T47D (cell line): ENCODE results near the gene PGGT1B.

Experiments
- DNase-seq, 2 experiments: peaks; one replicate each; pipeline versions ENCODE4 v3.0.0 to v3.0.0-alpha.2; 2011 to 2012; ENCODE audit warnings: low read depth in 1 of 2, low spot score in 1 of 2
- JUND ChIP-seq: IDR thresholded peaks from 2 replicates; pipeline ENCODE4 v1.6.1; 2012; ENCODE audit warnings: low read depth
- in situ Hi-C: cut with HindIII; loops from 2 replicates; pipeline ENCODE4 v1.10.0; 2016; ENCODE audit warnings: low sequenced_read_pairs, low pct_unique_long_range_greater_than_20kb

The PGGT1B gene

DNA sequence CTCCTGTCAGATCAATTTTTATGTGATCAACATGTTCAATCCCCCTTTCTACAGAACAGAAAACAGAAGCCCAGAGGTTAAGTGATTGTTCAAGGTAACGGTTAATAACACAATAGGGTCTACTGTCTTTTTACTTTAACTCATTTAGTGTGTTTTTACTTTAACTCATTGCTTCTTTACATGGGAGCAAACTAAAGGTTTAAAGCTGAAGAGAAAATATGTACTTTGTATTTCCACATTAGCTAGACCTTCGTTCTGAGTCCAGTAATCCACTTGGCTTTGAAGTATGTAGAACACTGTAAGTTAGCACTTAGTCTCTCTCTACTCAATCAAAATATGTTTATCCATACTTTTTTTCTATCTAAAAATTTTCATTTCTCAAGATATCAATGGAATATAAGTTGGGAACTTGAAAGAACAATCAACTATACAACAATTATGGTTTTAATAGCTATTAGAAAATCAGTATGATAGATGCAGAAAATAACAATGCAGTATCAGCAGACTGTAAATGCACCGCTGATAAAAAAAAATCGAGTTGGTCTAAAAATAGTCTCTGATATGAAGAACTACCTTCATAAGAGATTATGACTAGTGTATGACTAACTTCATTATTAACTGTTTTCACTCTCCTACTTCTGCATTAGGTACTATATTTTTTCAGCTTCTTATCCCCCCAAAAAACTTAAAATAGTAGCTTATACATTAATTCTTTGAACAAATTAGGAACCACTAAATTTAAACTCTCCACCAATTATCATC, 20.6 kb downstream of the PGGT1B start:
- no peak for DNase-seq
- no peak for TF ChIP-seq JUND
- in situ Hi-C loops: no loop called here

- no peak for DNase-seq
- TF ChIP-seq JUND: no peak
- in situ Hi-C loops: no loop called here
Observed at GRCh38 chr5:115237066-115237465, 25.6 kb downstream of the PGGT1B start.

- no peak for DNase-seq
- TF ChIP-seq JUND: no peak
- in situ Hi-C loops: no loop called here
Observed at GRCh38 chr5:115236599-115236998, 26.1 kb downstream of the PGGT1B start.

GRCh38 chr5:115231598-115231997, 31.1 kb downstream of the PGGT1B start:
- DNase-seq: no peak
- no peak for TF ChIP-seq JUND
- in situ Hi-C loops: no loop called here

- DNase-seq: no peak
- no peak for TF ChIP-seq JUND
- in situ Hi-C loops: no loop called here
Observed at GRCh38 chr5:115229606-115230005, 33.1 kb downstream of the PGGT1B start.

GRCh38 chr5:115227281-115227680, 35.4 kb downstream of the PGGT1B start:
- in situ Hi-C loops: no loop called here
- no peak for DNase-seq
- no peak for TF ChIP-seq JUND

- in situ Hi-C loops: no loop called here
- TF ChIP-seq JUND: no peak
- DNase-seq: no peak
Observed at GRCh38 chr5:115214541-115214940, 48.1 kb downstream of the PGGT1B start.

DNA sequence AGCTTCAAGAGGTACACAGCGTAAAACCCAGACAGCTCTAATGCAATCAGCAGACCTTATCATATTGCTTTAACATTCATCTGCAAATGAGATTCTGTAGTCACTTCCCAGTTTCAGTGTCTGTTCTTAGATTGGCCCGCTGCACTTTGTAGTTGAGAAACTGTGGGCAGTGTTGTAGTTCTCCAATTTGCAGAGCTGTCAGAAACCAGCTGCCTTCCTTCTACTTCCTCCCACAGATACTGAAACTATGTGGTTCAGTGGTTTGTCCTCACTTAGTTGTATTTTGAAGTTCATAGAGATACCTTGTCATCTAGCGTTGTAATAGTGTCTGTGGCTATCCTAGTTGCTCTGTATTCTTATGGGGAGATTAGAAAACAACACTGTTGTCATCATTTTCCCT, 53.4 kb downstream of the PGGT1B start:
- TF ChIP-seq JUND: no peak
- no peak for DNase-seq
- in situ Hi-C loops: no loop called here

DNA sequence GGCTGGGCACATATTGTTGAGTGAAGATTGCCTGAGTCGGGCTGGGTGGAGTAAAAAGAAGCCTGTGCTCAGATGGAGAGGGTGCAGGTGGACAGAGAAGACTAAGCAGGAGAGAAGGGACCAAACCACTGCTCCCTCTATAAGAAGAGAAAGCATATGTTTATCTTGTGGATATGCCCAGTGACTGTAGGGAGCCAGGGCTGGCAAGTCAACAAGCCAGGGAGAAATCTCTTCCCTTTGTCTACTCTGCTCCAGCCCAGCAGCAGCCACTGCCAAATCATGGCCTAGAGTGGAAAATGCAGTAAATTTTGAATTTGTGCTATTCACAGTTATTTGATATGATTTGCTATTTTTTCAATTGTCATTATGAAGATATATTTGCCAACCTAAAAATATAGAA, 59.7 kb downstream of the PGGT1B start:
- in situ Hi-C loops: no loop called here
- DNase-seq: no peak
- no peak for TF ChIP-seq JUND

GRCh38 chr5:115196161-115196560, 66.5 kb downstream of the PGGT1B start:
- in situ Hi-C loops: no loop called here
- DNase-seq: peak in 1 of 2 experiments; percentile 22
- no peak for TF ChIP-seq JUND

GRCh38 chr5:115194676-115195075, 68.0 kb downstream of the PGGT1B start:
- DNase-seq: no peak

GRCh38 chr5:115193295-115193694, 69.4 kb downstream of the PGGT1B start:
- in situ Hi-C loops: no loop called here
- TF ChIP-seq JUND: no peak
- no peak for DNase-seq

More at GRCh38 chr5:115194676-115195075, 68.0 kb downstream of the PGGT1B start:
- in situ Hi-C loops: no loop called here
- TF ChIP-seq JUND: no peak

GRCh38 chr5:115192098-115192497, 70.6 kb downstream of the PGGT1B start:
- no peak for TF ChIP-seq JUND
- DNase-seq: no peak
- in situ Hi-C loops: no loop called here

- in situ Hi-C loops: no loop called here
- no peak for DNase-seq
- TF ChIP-seq JUND: no peak
Observed at GRCh38 chr5:115191474-115192031, 71.1 kb downstream of the PGGT1B start.
